ENCODE results near the gene SRPK3.

- TF ChIP-seq KDM1A (IDR thresholded peaks at IDR 0.05; ENCODE audit: low read depth) (no peak), RCOR1 (IDR thresholded peaks at IDR 0.05; ENCODE audit: low read depth, low read length) (no peak), RAD21 (conservative IDR thresholded peaks at IDR 0.05 in 1 of 2, IDR thresholded peaks at IDR 0.05 in 1 of 2) (no peak), POLR2A (IDR thresholded peaks at IDR 0.05; ENCODE audit: low read length) (no peak), CTCF (IDR thresholded peaks at IDR 0.05) (no peak), HMGXB4 (CRISPR knock-in tag; IDR thresholded peaks at IDR 0.05; ENCODE audit: borderline replicate concordance) (no peak), MYC (IDR thresholded peaks at IDR 0.05; ENCODE audit: borderline replicate concordance, low read length) (no peak), ZFP36 (IDR thresholded peaks at IDR 0.05; ENCODE audit: borderline replicate concordance, partially characterized antibody) (no peak), RFX5 (IDR thresholded peaks at IDR 0.05) (no peak), ZNF302 (CRISPR knock-in tag; IDR thresholded peaks at IDR 0.05) (no peak)
Measured at GRCh38 chrX:153779891-153780677, 757 bp upstream of the SRPK3 start.
